GM18511 (cell line): ENCODE results near the gene AARS2.
"Not testable (repeated sequence)": the region's sequence is repeated elsewhere in the genome, so short reads cannot be mapped to it uniquely, and the experiment has no call there.

ENCODE experiments used
- ATAC-seq: cut with Tn5 transposase; IDR thresholded peaks from one replicate; pipeline ENCODE4 v1.9.1; 2021; ENCODE audit warnings: mild to moderate bottlenecking, moderate library complexity; ENCODE audit not compliant: unreplicated experiment

AARS2 gene

GRCh38 chr6:44312901-44313788 lies at the start of gene AARS2:
Gene AARS2, minus strand, starts transcription at chr6:44313347. Its CDS starts 24 bp downstream, at chr6:44313323.
- ATAC-seq: peak; percentile 90

DNA sequence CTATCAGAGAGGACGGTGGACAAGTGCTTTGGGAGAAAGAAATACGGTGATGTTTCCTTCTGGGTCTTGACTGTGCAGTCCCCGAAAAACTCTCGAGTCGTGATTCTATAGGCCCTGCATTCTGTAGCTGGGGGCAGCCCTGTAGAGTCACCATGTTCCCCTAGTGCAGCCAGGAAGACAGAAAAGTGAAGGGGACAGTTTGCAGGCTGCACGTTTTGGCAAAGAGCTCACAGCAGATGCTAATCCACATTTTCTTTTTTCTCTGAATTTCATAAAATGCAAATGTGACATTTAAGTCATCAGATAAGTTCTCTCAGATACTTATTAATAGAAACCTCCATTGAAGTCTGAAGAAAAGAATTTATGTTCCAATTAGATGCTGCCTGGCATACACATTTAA lies 48.8 kb upstream of the AARS2 start:
- ATAC-seq: no peak

DNA sequence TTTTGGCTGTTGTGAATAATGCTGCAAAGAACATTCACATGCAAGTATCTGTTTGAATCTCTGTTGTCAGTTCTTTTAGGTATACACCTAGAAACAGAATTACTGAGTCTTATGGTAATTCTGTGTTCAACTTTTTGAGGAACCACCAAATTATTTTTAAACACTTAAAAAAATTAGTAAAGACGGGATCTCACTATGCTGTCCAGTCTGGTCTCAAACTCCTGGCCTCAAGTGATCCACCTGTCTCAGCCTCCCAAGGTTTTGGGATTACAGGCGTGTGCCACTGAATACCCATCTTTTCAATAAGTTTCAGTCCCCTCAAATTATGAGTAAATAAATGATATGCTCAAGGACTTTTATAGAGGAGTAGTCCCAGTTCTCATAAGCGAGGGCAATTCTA lies 46.8 kb upstream of the AARS2 start:
- ATAC-seq: no peak

DNA sequence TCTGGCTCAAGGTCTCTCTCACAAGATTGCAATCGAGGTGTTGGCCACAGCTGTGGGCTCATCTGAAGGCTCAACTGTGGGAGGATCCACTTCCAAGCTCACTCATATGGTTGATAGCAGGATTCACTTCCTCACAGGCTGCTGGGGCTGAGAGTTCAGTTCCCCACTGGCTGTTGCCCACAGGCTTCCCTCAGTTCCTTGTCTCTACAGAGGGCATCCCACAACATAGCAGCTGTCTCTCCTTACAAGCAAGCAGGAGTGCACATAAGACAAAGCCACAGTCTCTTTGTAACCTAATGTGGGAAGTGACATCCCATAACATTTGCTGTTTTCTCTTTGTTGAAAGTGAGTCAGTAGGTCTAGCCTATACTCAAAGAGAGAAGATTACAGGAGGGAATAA lies 43.3 kb upstream of the AARS2 start:
- no peak for ATAC-seq

GRCh38 chr6:44355640-44356039 lies 42.5 kb upstream of the AARS2 start:
- no peak for ATAC-seq

- no peak for ATAC-seq
Observed at GRCh38 chr6:44353336-44353735, 40.2 kb upstream of the AARS2 start.

DNA sequence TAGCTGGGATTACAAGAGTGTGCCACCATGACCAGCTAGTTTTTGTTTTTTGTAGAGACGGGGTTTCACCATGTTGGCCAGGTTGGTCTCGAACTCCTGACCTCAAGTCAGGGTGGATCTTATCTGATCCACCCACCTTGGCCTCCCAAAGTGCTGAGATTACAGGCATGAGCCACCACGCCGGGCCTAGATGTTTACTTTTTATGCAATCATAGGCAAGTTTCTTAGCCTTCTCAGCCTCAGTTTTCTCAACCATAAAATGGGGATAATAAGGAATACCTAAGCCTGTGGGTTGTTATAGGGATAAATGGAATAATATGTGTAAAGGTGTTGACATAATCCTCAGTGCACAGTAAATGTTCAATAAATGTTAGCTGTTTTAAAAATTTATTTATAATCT lies 39.1 kb upstream of the AARS2 start:
- no peak for ATAC-seq

DNA sequence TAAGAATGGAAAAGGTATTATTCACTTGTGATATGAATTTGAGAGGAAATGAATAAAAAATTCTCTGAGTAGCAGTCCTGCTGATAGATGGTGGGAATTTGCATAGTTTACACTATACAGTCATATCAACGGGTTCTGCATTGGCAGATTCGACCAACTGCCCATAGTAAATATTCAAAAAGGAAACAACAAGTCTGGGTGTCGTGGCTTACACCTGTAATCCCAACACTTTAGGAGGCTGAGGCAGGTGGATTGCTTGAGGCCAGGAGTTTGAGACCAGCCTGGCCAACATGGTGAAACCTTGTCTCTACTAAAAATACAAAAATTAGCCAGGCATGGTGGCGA lies 37.5 kb upstream of the AARS2 start:
- ATAC-seq: not testable (repeated sequence)

- no peak for ATAC-seq
Observed at GRCh38 chr6:44349904-44350649, 36.9 kb upstream of the AARS2 start.

DNA sequence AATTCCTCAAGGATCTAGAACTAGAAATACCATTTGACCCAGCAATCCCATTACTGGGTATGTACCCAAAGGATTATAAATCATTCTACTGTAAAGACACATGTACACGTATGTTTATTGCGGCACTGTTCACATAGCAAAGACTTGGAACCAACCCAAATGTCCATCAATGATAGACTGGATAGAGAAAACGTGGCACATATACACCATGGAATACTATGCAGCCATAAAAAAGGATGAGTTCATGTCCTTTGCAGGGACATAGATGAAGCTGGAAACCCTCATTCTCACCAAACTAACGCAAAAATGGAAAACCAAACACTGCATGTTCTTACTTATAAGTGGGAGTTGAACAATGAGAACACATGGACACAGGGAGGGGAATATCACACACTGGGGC lies 33.7 kb upstream of the AARS2 start:
- not testable (repeated sequence) for ATAC-seq

- no peak for ATAC-seq
Observed at GRCh38 chr6:44342489-44342888, 29.3 kb upstream of the AARS2 start, which contains the start of gene SPATS1. Gene SPATS1, plus strand, starts transcription at chr6:44342650. Its CDS starts 446 bp downstream, at chr6:44343096.

DNA sequence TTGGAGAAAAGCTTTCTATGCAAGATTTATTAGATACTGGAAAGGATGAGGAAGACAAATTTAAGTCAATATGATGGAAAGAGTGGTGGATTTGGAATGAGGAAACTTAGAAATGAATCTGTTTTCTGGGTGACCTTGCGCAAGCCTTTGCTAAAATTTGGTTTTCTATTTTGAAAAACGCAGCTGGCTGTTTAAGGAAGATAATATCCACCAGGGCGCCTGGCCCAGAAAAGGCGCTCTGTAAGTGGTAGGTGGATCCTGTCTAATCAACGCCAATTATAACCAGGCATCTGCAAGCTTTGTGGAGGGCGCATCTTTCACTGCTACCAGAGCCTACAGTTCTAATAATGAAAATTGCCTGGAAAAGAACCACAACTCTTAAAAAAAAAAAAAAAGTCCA lies 28.9 kb upstream of the AARS2 start:
- ATAC-seq: no peak

GRCh38 chr6:44341095-44341890 lies 28.1 kb upstream of the AARS2 start:
- ATAC-seq: no peak

GRCh38 chr6:44339763-44340625 lies 26.8 kb upstream of the AARS2 start:
- ATAC-seq: no peak

GRCh38 chr6:44339301-44339700 lies 26.2 kb upstream of the AARS2 start:
- ATAC-seq: no peak

DNA sequence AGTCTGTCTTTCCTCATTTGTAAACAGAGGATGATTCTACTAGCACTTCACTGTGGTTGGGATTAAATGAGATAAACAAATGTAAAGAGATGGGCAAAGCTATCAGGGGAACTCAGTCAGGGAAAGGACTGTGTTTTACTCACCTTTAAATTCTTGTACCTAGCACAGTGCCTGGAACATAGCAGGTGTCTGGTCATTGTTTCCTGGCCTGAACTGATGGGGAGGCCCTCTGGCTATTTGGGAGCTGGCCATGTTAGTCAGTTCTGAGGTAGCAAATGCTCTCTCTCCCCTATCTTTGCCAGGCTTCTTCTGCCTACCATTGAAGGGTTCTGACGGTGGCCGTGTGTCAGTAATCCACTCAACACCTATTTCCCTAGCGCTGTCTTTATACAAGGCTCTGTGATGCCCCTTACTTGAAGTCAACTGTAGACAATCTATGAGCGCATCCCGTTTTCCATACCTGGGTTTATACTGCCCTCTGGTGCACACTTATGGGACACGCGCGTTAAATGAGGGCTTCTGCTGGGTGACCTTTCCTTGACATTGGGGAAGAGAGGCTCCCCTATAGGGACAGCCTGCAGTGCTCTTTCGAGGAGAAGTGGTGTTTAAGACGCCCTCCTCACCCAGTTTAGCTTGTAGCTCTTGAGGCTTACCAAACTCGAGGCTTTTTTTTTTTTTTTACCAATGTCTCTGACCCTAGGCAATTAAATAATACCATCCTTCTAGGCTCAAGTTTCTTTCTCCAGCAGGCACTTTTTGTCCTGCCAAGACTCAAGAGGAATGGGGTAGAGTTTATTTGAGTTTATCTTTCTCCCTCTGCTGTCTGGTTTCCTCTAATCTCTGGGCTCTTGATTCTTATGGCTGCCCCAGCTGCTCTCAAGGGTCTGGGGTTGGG lies 25.3 kb upstream of the AARS2 start:
- ATAC-seq: peak; percentile 75

GRCh38 chr6:44335631-44336030 lies 22.5 kb upstream of the AARS2 start:
- ATAC-seq: no peak

DNA sequence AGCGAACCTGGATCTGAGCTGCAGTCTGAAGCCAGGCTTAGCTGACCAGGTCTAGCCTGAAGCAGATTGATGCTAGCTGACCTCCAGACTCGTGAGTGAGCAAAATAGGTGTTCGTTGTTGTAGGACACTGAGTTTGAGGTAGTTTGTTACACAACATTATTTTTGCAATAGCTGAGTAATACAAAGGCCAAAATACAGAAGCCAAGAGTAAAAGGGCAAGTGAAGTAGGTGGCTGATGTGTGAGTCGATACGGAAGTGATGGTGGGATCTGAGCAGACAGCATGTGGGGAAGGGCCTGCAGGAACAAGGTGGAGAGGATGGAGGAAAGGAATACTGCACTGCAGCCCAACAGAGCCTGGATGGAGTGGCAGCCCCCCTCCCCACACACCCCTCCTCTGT lies 20.8 kb upstream of the AARS2 start:
- no peak for ATAC-seq

DNA sequence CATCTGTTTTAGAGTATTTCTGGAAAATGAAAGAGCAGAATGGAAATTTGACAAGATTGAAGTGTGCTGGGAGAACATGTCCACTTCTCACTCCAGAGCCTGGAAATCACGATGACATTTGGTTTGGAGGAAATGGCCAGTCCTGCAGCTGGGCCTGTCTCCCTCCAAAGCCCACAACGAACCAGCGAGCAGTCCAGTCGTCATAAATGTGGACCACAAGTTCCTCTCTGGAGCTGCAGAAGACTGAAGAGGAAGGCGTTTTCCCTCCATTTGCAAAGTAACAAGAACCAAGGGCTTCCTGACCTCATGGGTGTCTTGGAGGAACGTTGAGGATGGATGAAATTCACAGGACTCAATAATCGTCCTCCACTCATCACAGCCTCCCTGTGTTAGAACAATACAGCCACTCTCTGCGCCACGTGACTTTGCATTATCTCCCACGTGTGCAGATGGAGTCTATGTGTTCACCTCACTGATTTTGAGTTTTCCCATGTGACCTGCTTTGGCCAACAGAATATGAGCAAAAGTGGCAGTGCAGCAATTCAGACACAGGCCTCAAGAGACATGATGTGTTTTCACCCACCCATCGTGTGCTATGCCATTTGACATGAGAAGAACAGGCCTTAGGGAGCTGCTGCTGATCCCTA lies 20.2 kb upstream of the AARS2 start:
- ATAC-seq: no peak
